ENCODE results near the gene PUM1. TPM values are rescaled to one million over a fixed set of nuclear protein-coding genes. Genes with fewer than 3 reads are reported as not detected.

The PUM1 gene
- total and polyA plus RNA-seq, 5 experiments from 2014 or later, result 94.0 to 189 (median 126) TPM

DNA sequence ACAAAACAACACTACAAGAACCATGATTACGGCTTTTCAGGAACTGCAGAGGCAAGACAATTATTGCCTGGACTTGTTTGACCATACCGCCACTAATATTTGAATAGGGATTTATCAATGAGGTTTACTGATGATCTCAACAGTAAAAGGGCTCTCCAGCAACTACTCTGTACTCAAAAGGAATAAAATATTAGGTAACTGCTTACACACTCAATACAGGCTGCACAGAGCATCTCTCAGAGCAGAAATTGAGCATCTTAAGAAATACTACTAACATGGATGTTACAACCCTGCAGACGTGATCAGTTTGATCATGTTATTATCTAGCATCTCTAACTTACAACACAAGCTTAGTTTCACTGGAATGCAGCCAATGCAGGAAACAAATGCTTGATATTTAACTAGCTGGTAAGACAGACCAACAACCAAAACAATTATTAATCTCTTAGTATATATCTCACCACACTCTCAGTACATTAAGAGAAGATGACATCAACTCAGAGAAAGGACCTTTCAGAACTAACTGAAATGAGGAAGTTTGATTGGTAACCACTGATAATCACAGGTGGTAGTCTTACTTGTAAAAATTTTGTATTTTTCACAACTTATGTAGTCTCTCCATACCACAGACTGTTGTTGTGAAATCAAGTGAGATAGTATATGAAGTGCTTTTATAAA is 52.2 kb downstream of the PUM1 start:
- Mint-ChIP-seq H3K4me3 (peak overlapping the region in 8 of 10 donors; percentile 1 to 51 (median 34)), H3K27ac (peak overlapping the region in 4 of 10 donors; percentile 36 to 68 (median 52)), H3K27me3 (no peaks in the 10 kb centered on the region), H3K4me1 (peaks cover 40 to 70% (median 64%) of the 10 kb centered on the region in 4 donors), H3K36me3 (peaks cover 0 to 35% (median 2%) of the 10 kb centered on the region in 3 donors), H3K9me3 (no peaks in the 10 kb centered on the region)
- ATAC-seq (no peak), DNase-seq (no peak)
- POLR2A ChIA-PET, result interaction anchor here (0.9 kb wide), 1 partner anchor 15 kb away, joined by 3 read pairs; no protein-coding TSS in a partner anchor

DNA sequence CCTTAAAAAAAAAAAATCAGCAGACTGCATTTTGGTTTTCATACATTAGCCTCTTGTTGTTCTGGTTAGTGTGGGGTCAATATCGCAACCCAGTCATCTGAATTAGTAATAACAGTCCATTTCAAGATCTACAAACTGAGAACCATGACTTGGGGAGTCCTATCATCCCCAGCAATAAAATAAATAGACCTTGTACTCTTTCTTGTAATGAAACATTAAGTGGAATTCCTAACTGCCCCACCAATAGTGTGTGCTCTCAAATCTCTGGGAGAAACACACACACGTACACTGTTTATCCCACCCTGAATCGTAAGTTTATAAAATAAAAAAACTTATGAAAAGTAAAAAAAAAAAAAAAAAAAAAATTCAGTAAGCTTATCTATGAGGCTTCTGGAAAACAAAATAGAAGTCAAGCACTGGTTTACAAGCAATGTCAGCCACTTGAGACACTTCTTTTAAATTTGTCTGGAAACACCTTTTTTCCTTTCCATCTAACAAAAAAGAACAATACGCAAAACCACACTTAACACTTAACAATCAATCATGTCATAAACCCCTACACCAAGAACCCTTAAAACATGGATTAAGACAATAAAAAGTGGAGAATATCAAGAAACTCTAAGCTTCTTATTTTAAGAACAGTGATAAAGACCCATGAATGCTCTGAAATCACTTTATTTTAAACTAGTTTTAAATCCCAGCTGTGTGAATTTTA is 53.1 kb downstream of the PUM1 start:
- ATAC-seq, result no peak
- POLR2A ChIA-PET, result no interaction called here
- peaks cover 0 to 39% (median 2%) of the 10 kb centered on the region in 3 donors for H3K36me3 Mint-ChIP-seq

DNA sequence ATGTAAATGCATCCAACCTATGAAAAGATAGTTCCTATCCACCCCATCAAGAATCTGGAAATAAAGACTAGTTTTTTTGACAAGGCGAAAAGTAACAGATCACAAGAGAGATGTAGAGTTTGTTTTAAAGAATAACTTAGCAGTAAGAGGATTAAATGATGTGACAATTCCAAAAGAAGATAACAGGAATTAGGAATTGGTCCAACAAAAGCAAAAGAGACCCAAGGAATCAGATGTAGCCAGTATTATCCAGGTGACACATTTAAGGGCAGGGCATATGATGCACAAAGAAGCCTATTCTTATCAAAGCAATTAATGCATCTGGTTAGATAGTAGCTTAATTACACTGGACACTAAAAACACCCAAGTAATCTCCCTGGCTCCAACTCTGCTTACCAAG is 53.8 kb downstream of the PUM1 start:
- DNase-seq, result no peak
- Mint-ChIP-seq H3K27ac (peak overlapping the region in 6 of 10 donors; percentile 6 to 63 (median 38)), H3K27me3 (no peaks in the 10 kb centered on the region), H3K36me3 (peaks cover 0 to 38% (median 2%) of the 10 kb centered on the region in 3 donors), H3K4me1 (peaks cover 42 to 73% (median 68%) of the 10 kb centered on the region in 4 donors), H3K4me3 (peak overlapping the region in 7 of 10 donors; percentile 0 to 58 (median 21)), H3K9me3 (no peaks in the 10 kb centered on the region)
- POLR2A ChIA-PET, result interaction anchor here (1.5 kb wide), 1 partner anchor 9 kb away, joined by 5 read pairs; no protein-coding TSS in a partner anchor
- ATAC-seq, result no peak

More for the DNA sequence above, 53.1 kb downstream of the PUM1 start:
- no peak for DNase-seq
- H3K27ac Mint-ChIP-seq, result peak overlapping the region in 2 of 10 donors; percentile 44 to 60
- peak overlapping the region in 7 of 10 donors; percentile 8 to 58 (median 35) for H3K4me3 Mint-ChIP-seq
- peaks cover 45 to 77% (median 69%) of the 10 kb centered on the region in 4 donors for H3K4me1 Mint-ChIP-seq
- H3K9me3 Mint-ChIP-seq, result no peaks in the 10 kb centered on the region
- no peaks in the 10 kb centered on the region for H3K27me3 Mint-ChIP-seq

DNA sequence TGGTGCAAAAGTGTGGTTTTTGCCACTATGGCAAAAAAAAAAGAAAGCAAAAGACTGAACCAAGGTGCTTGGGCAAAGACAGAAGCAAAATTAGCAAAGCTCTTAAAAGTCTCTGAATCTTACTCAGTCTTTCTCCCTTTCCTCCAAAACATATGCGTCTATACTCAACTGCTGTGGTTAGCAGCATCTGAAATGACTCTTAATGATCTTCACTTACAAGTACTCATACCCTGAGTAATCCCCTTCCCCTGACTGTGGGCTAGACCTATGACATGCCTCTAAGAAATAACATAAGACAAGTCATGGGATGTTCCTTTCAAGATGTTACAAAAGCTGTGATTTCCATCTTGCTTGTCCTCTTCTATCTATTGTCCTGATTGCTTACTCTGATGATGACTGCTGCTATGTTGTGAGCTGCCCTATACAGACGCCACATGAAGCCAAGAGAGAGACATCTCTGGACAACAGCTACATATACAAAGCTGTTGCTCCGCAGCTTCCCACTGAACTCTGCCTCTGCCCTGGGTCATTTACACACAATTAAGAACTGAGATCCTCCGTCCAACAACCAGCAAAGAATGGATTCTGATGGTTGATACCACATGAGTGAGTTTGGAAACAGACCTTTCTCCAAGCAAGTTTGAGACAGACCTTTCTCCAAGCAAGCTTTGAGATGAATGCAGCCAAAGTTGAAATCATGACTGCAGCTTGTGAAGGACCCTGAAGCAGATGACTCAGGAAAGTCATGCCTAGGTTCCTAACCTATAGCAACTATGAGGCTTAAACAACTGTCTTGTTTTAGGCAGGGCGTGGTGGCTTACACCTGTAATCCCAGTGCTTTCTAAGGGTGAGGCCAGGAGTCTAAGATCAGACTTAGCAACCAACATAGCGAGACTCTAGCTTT is 55.2 kb downstream of the PUM1 start:
- no peaks in the 10 kb centered on the region for H3K9me3 Mint-ChIP-seq
- DNase-seq (peak in 1 of 10 donors; percentile 9), ATAC-seq (peak; percentile 55 to 72)
- peak overlapping the region in 9 of 10 donors; percentile 5 to 60 (median 15) for H3K4me3 Mint-ChIP-seq
- POLR2A ChIA-PET, result interaction anchor here (1.5 kb wide), 1 partner anchor 10 kb away, joined by 5 read pairs; no protein-coding TSS in a partner anchor
- H3K4me1 Mint-ChIP-seq, result peaks cover 44 to 80% (median 73%) of the 10 kb centered on the region in 4 donors
- peak overlapping the region; percentile 9 to 68 (median 55) for H3K27ac Mint-ChIP-seq
- H3K27me3 Mint-ChIP-seq, result no peaks in the 10 kb centered on the region
- peaks cover 6 to 46% (median 7%) of the 10 kb centered on the region in 3 donors for H3K36me3 Mint-ChIP-seq

DNA sequence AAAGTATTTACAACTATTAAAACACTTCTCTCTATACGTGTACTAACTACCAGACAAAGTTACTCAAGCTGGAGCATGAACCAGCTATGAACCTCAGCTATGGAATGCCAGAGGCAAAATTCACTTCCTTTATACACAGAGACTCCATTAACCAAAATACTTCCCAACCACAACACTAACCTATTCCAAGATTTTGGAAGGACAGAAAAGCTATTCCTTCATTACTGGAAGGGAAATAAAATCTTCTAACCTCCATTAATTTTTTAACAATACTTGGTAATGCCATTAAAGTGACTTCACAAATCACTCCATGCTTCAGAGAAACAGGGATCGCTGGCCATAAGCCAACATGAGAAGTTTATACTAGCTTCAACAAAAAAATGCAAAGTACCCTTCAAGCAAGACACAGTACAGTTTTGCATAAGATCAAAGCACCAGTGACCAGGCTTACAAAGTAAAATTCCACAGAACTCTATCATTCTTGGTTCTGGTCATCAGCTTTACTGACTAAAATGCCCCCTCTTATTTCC is 58.0 kb downstream of the PUM1 start:
- Mint-ChIP-seq H3K27ac (peak overlapping the region in 4 of 10 donors; percentile 19 to 89 (median 45)), H3K9me3 (no peaks in the 10 kb centered on the region), H3K36me3 (peaks cover 6 to 67% (median 15%) of the 10 kb centered on the region in 3 donors), H3K4me1 (peaks cover 39 to 81% (median 71%) of the 10 kb centered on the region in 4 donors), H3K4me3 (no peak overlapping the region), H3K27me3 (no peaks in the 10 kb centered on the region)
- no peak for ATAC-seq
- DNase-seq, result no peak
- POLR2A ChIA-PET, result no interaction called here

DNA sequence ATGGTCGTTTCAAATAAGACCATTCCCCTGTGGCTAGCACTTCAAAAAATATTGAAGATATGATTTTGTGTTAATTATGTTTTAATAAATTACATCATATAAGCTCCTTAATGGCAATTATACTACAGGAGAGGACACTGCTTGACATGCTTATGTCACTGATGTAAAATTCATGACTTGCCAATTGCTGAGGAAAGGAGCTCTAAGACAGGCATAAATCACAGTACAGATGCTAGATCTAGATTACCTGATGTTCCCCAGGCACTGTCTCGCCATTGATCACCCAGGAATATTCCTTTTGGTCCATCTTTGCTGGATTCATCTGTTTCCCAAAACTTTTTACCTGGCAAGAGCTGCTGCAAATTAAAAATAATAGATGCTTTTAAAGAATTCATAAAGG is 58.8 kb downstream of the PUM1 start:
- POLR2A ChIA-PET, result interaction anchor here (0.6 kb wide), 1 partner anchor 135 kb away, joined by 5 read pairs; no protein-coding TSS in a partner anchor
- DNase-seq (no peak), ATAC-seq (no peak)
- peak overlapping the region in 1 of 10 donors; percentile 16 for H3K27ac Mint-ChIP-seq
- peaks cover 35 to 75% (median 64%) of the 10 kb centered on the region in 4 donors for H3K4me1 Mint-ChIP-seq
- H3K36me3 Mint-ChIP-seq, result peaks cover 6 to 73% (median 15%) of the 10 kb centered on the region in 3 donors
- H3K4me3 Mint-ChIP-seq, result no peak overlapping the region
- no peaks in the 10 kb centered on the region for H3K27me3 Mint-ChIP-seq
- no peaks in the 10 kb centered on the region for H3K9me3 Mint-ChIP-seq

DNA sequence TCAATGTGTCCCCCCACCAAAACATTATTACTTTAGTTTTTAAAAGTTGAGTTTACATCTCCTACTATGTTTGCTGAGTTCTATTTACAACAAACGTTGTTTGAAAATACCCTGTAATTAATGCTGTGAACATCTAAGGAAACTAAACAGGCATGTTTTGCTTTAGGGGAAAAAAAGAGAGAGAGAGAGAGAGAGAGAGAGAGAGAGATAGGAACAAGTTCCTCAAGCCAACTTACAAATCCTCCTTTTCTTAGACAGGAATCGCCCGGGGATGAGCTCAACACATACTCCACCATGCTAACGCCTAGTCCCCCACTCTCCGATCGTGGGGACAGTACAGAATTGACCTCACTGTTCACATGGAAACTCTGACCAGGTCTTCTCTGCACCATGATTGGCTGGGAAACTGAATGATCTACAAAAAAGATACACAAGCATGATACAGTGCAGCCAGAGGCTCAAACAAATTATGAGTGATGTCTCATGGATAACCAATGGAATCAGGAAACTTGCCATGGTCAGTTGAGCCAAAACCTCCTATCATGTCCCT is 59.8 kb downstream of the PUM1 start:
- no peaks in the 10 kb centered on the region for H3K27me3 Mint-ChIP-seq
- H3K4me3 Mint-ChIP-seq, result no peak overlapping the region
- POLR2A ChIA-PET, result no interaction called here
- H3K4me1 Mint-ChIP-seq, result peaks cover 34 to 71% (median 58%) of the 10 kb centered on the region in 4 donors
- H3K36me3 Mint-ChIP-seq, result peaks cover 6 to 81% (median 17%) of the 10 kb centered on the region in 3 donors
- H3K27ac Mint-ChIP-seq, result peak overlapping the region in 2 of 10 donors; percentile 4 to 83
- DNase-seq, result no peak
- no peaks in the 10 kb centered on the region for H3K9me3 Mint-ChIP-seq
- ATAC-seq, result no peak

DNA sequence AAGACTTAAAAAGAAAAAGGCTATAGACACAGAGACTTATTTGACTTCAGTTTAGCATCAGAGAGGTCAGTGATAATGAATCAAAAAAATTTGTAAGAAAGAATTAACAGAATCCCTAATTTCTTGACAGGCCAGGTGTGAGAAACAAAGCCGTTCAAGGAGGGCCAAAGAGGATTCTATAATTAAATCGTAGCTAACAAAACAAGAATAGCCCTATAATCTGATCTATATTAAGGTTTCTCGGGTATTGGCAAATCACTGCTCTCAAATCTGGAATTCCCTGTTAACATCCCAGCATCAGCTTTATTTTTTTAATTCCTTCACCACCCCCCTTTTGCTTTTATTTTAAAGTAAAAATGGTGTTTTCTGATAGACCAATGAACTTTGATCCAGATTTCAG is 60.3 kb downstream of the PUM1 start:
- Mint-ChIP-seq H3K9me3 (no peaks in the 10 kb centered on the region), H3K27ac (peak overlapping the region in 2 of 10 donors; percentile 7 to 19), H3K27me3 (no peaks in the 10 kb centered on the region), H3K36me3 (peaks cover 6 to 86% (median 17%) of the 10 kb centered on the region in 3 donors), H3K4me3 (no peak overlapping the region), H3K4me1 (peaks cover 29 to 66% (median 57%) of the 10 kb centered on the region in 4 donors)
- POLR2A ChIA-PET, result no interaction called here
- ATAC-seq (no peak), DNase-seq (no peak)

DNA sequence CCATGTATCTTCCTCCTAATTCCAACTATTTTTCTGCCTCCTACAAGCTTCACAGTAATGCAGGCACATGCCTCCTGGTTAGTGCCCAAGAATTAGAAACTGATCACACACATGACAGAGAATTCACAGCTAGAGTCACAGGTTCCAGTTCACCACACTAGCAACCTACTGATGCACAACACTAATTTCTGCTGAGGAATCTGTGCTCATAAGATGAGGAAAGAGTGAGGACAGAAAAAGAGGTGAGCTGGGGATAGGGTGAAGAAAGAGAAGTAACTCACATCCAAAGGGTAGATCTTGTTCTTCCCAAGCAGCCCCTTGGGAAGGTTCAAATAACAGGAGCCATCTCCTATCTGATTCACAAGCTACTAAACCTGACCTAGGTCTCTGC is 61.3 kb downstream of the PUM1 start:
- H3K4me1 Mint-ChIP-seq, result peaks cover 25 to 59% (median 50%) of the 10 kb centered on the region in 4 donors
- no peak overlapping the region for H3K4me3 Mint-ChIP-seq
- ATAC-seq (no peak), DNase-seq (no peak)
- H3K27ac Mint-ChIP-seq, result peak overlapping the region in 5 of 10 donors; percentile 3 to 57 (median 28)
- POLR2A ChIA-PET, result interaction anchor here (0.6 kb wide), 1 partner anchor 28 kb away, joined by 3 read pairs; no protein-coding TSS in a partner anchor
- no peaks in the 10 kb centered on the region for H3K27me3 Mint-ChIP-seq
- H3K36me3 Mint-ChIP-seq, result peaks cover 6 to 86% (median 17%) of the 10 kb centered on the region in 3 donors
- no peaks in the 10 kb centered on the region for H3K9me3 Mint-ChIP-seq

DNA sequence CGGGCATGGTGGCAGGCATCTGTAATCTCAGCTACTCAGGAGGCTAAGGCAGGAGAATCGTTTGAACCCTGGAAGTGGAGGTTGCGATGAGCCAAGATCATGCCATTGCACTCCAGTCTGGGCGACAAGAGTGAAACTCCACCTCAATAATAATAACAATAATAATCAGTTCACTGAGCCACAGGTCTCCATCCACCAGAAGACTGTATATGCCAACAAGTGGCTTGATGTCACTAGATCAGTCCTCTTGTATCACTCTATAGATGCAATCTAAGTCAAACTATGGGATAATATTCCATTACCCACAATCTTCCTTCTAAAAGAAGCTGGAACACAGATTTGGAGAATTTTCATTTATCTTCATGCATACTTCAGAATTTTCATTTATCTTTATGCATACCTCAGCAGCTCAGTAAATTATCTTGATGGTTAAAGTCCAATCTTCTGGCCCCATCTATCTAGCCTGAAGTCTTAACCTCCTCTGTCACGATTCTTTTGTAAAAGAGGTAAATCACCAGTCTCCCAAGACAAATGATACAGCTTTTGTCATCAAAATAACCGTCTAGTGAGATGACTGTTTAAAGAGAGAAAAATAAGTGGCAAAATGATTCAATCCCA is 61.8 kb downstream of the PUM1 start:
- peaks cover 23 to 59% (median 48%) of the 10 kb centered on the region in 4 donors for H3K4me1 Mint-ChIP-seq
- no peak overlapping the region for H3K4me3 Mint-ChIP-seq
- peak overlapping the region in 2 of 10 donors; percentile 2 to 27 for H3K27ac Mint-ChIP-seq
- DNase-seq (no peak), ATAC-seq (no peak)
- POLR2A ChIA-PET, result no interaction called here
- no peaks in the 10 kb centered on the region for H3K9me3 Mint-ChIP-seq
- H3K36me3 Mint-ChIP-seq, result peaks cover 6 to 86% (median 15%) of the 10 kb centered on the region in 3 donors
- H3K27me3 Mint-ChIP-seq, result no peaks in the 10 kb centered on the region

DNA sequence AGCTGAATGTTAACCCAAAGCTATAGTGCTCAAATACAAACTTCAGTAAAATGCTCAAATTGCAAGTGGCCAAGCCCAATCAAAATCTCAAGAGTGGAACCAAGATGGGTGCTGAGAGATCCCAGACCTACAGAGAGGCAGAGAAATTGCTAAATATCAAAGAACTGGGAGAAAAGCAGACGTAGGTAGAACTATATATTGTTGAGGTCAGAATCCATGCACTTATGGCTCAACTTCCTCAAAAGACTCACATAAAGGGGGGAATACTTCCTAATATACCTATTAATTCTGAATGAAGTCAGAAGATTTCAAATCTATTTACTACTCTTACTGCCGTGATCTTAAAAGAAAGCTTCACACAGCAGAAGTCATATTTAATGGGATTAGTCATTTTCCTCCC is 65.2 kb downstream of the PUM1 start:
- H3K36me3 Mint-ChIP-seq, result peaks cover 0 to 91% (median 14%) of the 10 kb centered on the region in 3 donors
- ATAC-seq, result no peak
- POLR2A ChIA-PET, result no interaction called here
- peaks cover 23 to 65% (median 52%) of the 10 kb centered on the region in 4 donors for H3K4me1 Mint-ChIP-seq
- H3K4me3 Mint-ChIP-seq, result no peak overlapping the region
- H3K27me3 Mint-ChIP-seq, result no peaks in the 10 kb centered on the region
- H3K27ac Mint-ChIP-seq, result no peak overlapping the region
- DNase-seq, result no peak
- no peaks in the 10 kb centered on the region for H3K9me3 Mint-ChIP-seq
